GM18505 (cell line): ENCODE results near the gene RNU7-1.

Experiments
- ATAC-seq: cut with Tn5 transposase; IDR thresholded peaks from one replicate; pipeline ENCODE4 v1.9.1; 2021; ENCODE audit not compliant: unreplicated experiment
- POLR2A ChIP-seq: IDR thresholded peaks from 4 replicates; pipeline ENCODE4 v1.6.1; 2011; ENCODE audit warnings: borderline replicate concordance; ENCODE audit not compliant: insufficient read depth, insufficient read length; ENCODE audit errors: extremely low read depth

RNU7-1 gene

GRCh38 chr12:6937481-6938352 is 5.9 kb upstream of the RNU7-1 start:
- ATAC-seq, result peak; percentile 85
- TF ChIP-seq POLR2A, result peak; percentile 82

- ATAC-seq, result no peak
- no peak for TF ChIP-seq POLR2A
These were observed 5.0 kb upstream of the RNU7-1 start for GRCh38 chr12:6938353-6939190.

- no peak for TF ChIP-seq POLR2A
- no peak for ATAC-seq
These were observed 4.5 kb upstream of the RNU7-1 start for GRCh38 chr12:6939191-6939540.

GRCh38 chr12:6941267-6941666 is 2.3 kb upstream of the RNU7-1 start:
- ATAC-seq, result no peak
- peak; percentile 11 for TF ChIP-seq POLR2A

- TF ChIP-seq POLR2A, result peak; percentile 14
- no peak for ATAC-seq
These were observed 1.8 kb upstream of the RNU7-1 start for GRCh38 chr12:6941782-6942181.

GRCh38 chr12:6942331-6942665 is 1.3 kb upstream of the RNU7-1 start:
- ATAC-seq, result no peak
- no peak for TF ChIP-seq POLR2A

GRCh38 chr12:6943389-6943721 is 261 bp upstream of the RNU7-1 start:
- peak; percentile 19 for ATAC-seq
- no peak for TF ChIP-seq POLR2A

GRCh38 chr12:6944381-6945186 is 968 bp downstream of the RNU7-1 start:
- ATAC-seq, result peak; percentile 37
- no peak for TF ChIP-seq POLR2A

GRCh38 chr12:6945613-6946012 is 2.0 kb downstream of the RNU7-1 start:
- TF ChIP-seq POLR2A, result no peak
- ATAC-seq, result no peak

GRCh38 chr12:6946033-6946919 is 2.7 kb downstream of the RNU7-1 start:
- no peak for TF ChIP-seq POLR2A
- ATAC-seq, result peak; percentile 18

- no peak for ATAC-seq
- no peak for TF ChIP-seq POLR2A
These were observed 3.3 kb downstream of the RNU7-1 start for GRCh38 chr12:6946920-6947374.

GRCh38 chr12:6947615-6948014 is 4.0 kb downstream of the RNU7-1 start:
- no peak for TF ChIP-seq POLR2A
- ATAC-seq, result no peak
